Skeletal muscle satellite cell (primary cell): Measurements from ENCODE around the gene USP17L11. TPM values are rescaled to one million over a fixed set of nuclear protein-coding genes. Genes with fewer than 3 reads are reported as not detected.
"Not testable (repeated sequence)": the region's sequence is repeated elsewhere in the genome, so short reads cannot be mapped to it uniquely, and the experiment has no call there.

Experiments used
- H3K27me3 ChIP-seq: 2 replicates; pipeline ENCODE4 v1.7.0; 2013; ENCODE audit warnings: low read length; ENCODE audit not compliant: control insufficient read depth, insufficient read depth
- H3K36me3 ChIP-seq: 2 replicates; pipeline ENCODE4 v1.7.0; 2013; ENCODE audit warnings: mild to moderate bottlenecking, control low read depth, low read length; ENCODE audit not compliant: insufficient read depth
- H3K4me1 ChIP-seq: 2 replicates; pipeline ENCODE4 v1.7.0; 2013; ENCODE audit warnings: low read length; ENCODE audit not compliant: control insufficient read depth, insufficient read depth
- H3K4me2 ChIP-seq: 2 replicates; pipeline ENCODE4 v1.7.0; 2013; ENCODE audit warnings: mild to moderate bottlenecking, low read length
- H3K4me3 ChIP-seq: 2 replicates; pipeline ENCODE4 v1.7.0; 2013; ENCODE audit warnings: low read length
- H3K9ac ChIP-seq: 2 replicates; pipeline ENCODE4 v1.7.0; 2013; ENCODE audit warnings: mild to moderate bottlenecking, low read depth, low read length, moderate library complexity
- H3K9me3 ChIP-seq: replicated peaks from 2 replicates; pipeline ENCODE4 v1.7.0; 2013; ENCODE audit warnings: mild to moderate bottlenecking, control low read depth, low read length
- total RNA-seq: library from RNA; depleted of rRNA; stranded (reverse); fragments of >200 nt; gene quantifications from 2 replicates; pipeline ENCODE4 v1.2.3, GENCODE V29; 2012; rRNA removed

USP17L11 gene
- not detected in 2 replicates for total RNA-seq

- H3K27me3 ChIP-seq, H3K4me1 ChIP-seq, H3K4me3 ChIP-seq, H3K4me2 ChIP-seq, H3K9ac ChIP-seq, H3K9me3 ChIP-seq, H3K36me3 ChIP-seq: not testable (repeated sequence)
These were observed at the start of gene USP17L11 for GRCh38 chr4:9215105-9215504. USP17L11 (plus strand) TSS chr4:9215405; CDS start chr4:9215405, 0 bp downstream.

- H3K27me3 ChIP-seq, H3K36me3 ChIP-seq, H3K4me2 ChIP-seq, H3K4me3 ChIP-seq, H3K9ac ChIP-seq, H3K4me1 ChIP-seq, H3K9me3 ChIP-seq: not testable (repeated sequence)
These were observed 49.2 kb upstream of the USP17L11 start for GRCh38 chr4:9165990-9166389.

GRCh38 chr4:9169791-9170459 is 45.3 kb upstream of the USP17L11 start, which contains the start of gene FAM90A26:
FAM90A26 (plus strand) TSS chr4:9170409; CDS start chr4:9173173, 2,764 bp downstream.
- H3K4me2 ChIP-seq, H3K9me3 ChIP-seq, H3K4me3 ChIP-seq, H3K9ac ChIP-seq, H3K27me3 ChIP-seq, H3K36me3 ChIP-seq, H3K4me1 ChIP-seq: not testable (repeated sequence)

GRCh38 chr4:9210357-9210756 is 4.8 kb upstream of the USP17L11 start, which contains the start of gene USP17L10:
USP17L10 (plus strand) TSS chr4:9210657; CDS start chr4:9210657, 0 bp downstream.
- H3K9me3 ChIP-seq, H3K4me3 ChIP-seq, H3K4me2 ChIP-seq, H3K36me3 ChIP-seq, H3K27me3 ChIP-seq, H3K4me1 ChIP-seq, H3K9ac ChIP-seq: not testable (repeated sequence)

- not testable (repeated sequence) for H3K36me3 ChIP-seq, H3K4me3 ChIP-seq, H3K4me2 ChIP-seq, H3K9me3 ChIP-seq, H3K27me3 ChIP-seq, H3K4me1 ChIP-seq, H3K9ac ChIP-seq
These were observed 504 bp upstream of the USP17L11 start for GRCh38 chr4:9214701-9215100.

- not testable (repeated sequence) for H3K9ac ChIP-seq, H3K36me3 ChIP-seq, H3K9me3 ChIP-seq, H3K4me1 ChIP-seq, H3K4me3 ChIP-seq, H3K27me3 ChIP-seq, H3K4me2 ChIP-seq
These were observed 4.6 kb downstream of the USP17L11 start, which contains the start of gene USP17L12 for GRCh38 chr4:9219852-9220251. USP17L12 (plus strand) TSS chr4:9220152; CDS start chr4:9220152, 0 bp downstream.

- not testable (repeated sequence) for H3K9me3 ChIP-seq, H3K4me1 ChIP-seq, H3K9ac ChIP-seq, H3K36me3 ChIP-seq, H3K27me3 ChIP-seq, H3K4me3 ChIP-seq, H3K4me2 ChIP-seq
These were observed 9.4 kb downstream of the USP17L11 start, which contains the start of gene USP17L13 for GRCh38 chr4:9224596-9224995. USP17L13 (plus strand) TSS chr4:9224896; CDS start chr4:9224896, 0 bp downstream.

GRCh38 chr4:9230249-9230648 is 15.0 kb downstream of the USP17L11 start:
- not testable (repeated sequence) for H3K36me3 ChIP-seq, H3K9ac ChIP-seq, H3K4me2 ChIP-seq, H3K4me3 ChIP-seq, H3K27me3 ChIP-seq, H3K9me3 ChIP-seq, H3K4me1 ChIP-seq

GRCh38 chr4:9234085-9234484 is 18.9 kb downstream of the USP17L11 start, which contains the start of gene USP17L15:
USP17L15 (plus strand) TSS chr4:9234385; CDS start chr4:9234385, 0 bp downstream.
- not testable (repeated sequence) for H3K9me3 ChIP-seq, H3K4me1 ChIP-seq, H3K4me2 ChIP-seq, H3K27me3 ChIP-seq, H3K4me3 ChIP-seq, H3K36me3 ChIP-seq, H3K9ac ChIP-seq

- not testable (repeated sequence) for H3K9ac ChIP-seq, H3K36me3 ChIP-seq, H3K4me1 ChIP-seq, H3K4me2 ChIP-seq, H3K9me3 ChIP-seq, H3K27me3 ChIP-seq, H3K4me3 ChIP-seq
These were observed 23.3 kb downstream of the USP17L11 start for GRCh38 chr4:9238461-9238860.

- not testable (repeated sequence) for H3K4me1 ChIP-seq, H3K4me2 ChIP-seq, H3K9ac ChIP-seq, H3K4me3 ChIP-seq, H3K9me3 ChIP-seq, H3K36me3 ChIP-seq, H3K27me3 ChIP-seq
These were observed 28.4 kb downstream of the USP17L11 start, which contains the start of gene USP17L17 for GRCh38 chr4:9243579-9243978. USP17L17 (plus strand) TSS chr4:9243879; CDS start chr4:9243879, 0 bp downstream.
